GM23338 (cell line): ENCODE results near the gene AGER. TPM values are rescaled to one million over a fixed set of nuclear protein-coding genes. Genes with fewer than 3 reads are reported as not detected.

Experiments
- ATAC-seq: fragments of 200-7000 bp; cut with Tn5 transposase; 3 replicates; pipeline ENCODE4 v1.9.1; 2020
- DNase-seq: peaks from one replicate; pipeline ENCODE4 v3.0.0-alpha.2; 2015; ENCODE audit warnings: low spot score
- H2AFZ ChIP-seq: fragments of 200-600 bp; sonication (generic); 2 replicates; pipeline ENCODE4 v1.8.0; 2016; ENCODE audit warnings: antibody characterized with exemption, mild to moderate bottlenecking, moderate library complexity
- H3F3A ChIP-seq: fragments of 200-600 bp; sonication (generic); replicated peaks from 2 replicates; pipeline ENCODE4 v1.8.0; 2017; ENCODE audit warnings: antibody characterized with exemption, mixed run types, low read depth
- H3K27ac ChIP-seq: fragments of 200-600 bp; sonication (generic); 2 replicates; pipeline ENCODE4 v1.6.1; 2016; ENCODE audit warnings: low read depth
- H3K27me3 ChIP-seq: fragments of 200-600 bp; sonication (generic); 2 replicates; pipeline ENCODE4 v1.8.0; 2016; ENCODE audit warnings: mild to moderate bottlenecking, mixed run types, moderate library complexity; ENCODE audit not compliant: insufficient read depth
- H3K36me3 ChIP-seq: fragments of 200-600 bp; sonication (generic); 2 replicates; pipeline ENCODE4 v1.8.0; 2016; ENCODE audit warnings: mild to moderate bottlenecking; ENCODE audit not compliant: insufficient read depth
- H3K4me1 ChIP-seq: fragments of 200-600 bp; sonication (generic); 2 replicates; pipeline ENCODE4 v1.8.0; 2016; ENCODE audit warnings: mild to moderate bottlenecking, moderate library complexity; ENCODE audit not compliant: insufficient read depth
- H3K4me2 ChIP-seq: fragments of 200-600 bp; sonication (generic); 2 replicates; pipeline ENCODE4 v1.7.1; 2017; ENCODE audit warnings: mixed run types
- H3K4me3 ChIP-seq: fragments of 200-600 bp; sonication (generic); 2 replicates; pipeline ENCODE4 v1.6.1; 2016; ENCODE audit warnings: mixed run types
- H3K79me2 ChIP-seq: fragments of 200-600 bp; sonication (generic); replicated peaks from 2 replicates; pipeline ENCODE4 v1.8.0; 2017; ENCODE audit warnings: mild to moderate bottlenecking; ENCODE audit not compliant: insufficient read depth
- H3K9me2 ChIP-seq: fragments of 200-600 bp; sonication (generic); 2 replicates; pipeline ENCODE4 v1.8.0; 2017; ENCODE audit not compliant: insufficient read depth
- H4K20me1 ChIP-seq: fragments of 200-600 bp; sonication (generic); replicated peaks from 2 replicates; pipeline ENCODE4 v1.8.0; 2017; ENCODE audit warnings: mild to moderate bottlenecking; ENCODE audit not compliant: insufficient read depth
- H3K27ac Mint-ChIP-seq: 2 replicates; pipeline ENCODE4 v1.8.0; 2020; ENCODE audit warnings: inconsistent platforms, mild to moderate bottlenecking, moderate library complexity, mixed read lengths
- H3K27me3 Mint-ChIP-seq: 3 replicates; pipeline ENCODE4 v1.8.0; 2022; ENCODE audit warnings: low read depth, mild to moderate bottlenecking, moderate library complexity, mixed read lengths, inconsistent platforms; ENCODE audit not compliant: insufficient read depth, poor library complexity
- H3K36me3 Mint-ChIP-seq: 3 replicates; pipeline ENCODE4 v1.8.0; 2021; ENCODE audit warnings: low read depth, mild to moderate bottlenecking, inconsistent platforms, moderate library complexity, mixed read lengths
- H3K4me1 Mint-ChIP-seq: 3 replicates; pipeline ENCODE4 v1.8.0; 2020; ENCODE audit warnings: mild to moderate bottlenecking, inconsistent platforms, mixed read lengths
- H3K4me3 Mint-ChIP-seq: 3 replicates; pipeline ENCODE4 v1.8.0; 2021; ENCODE audit warnings: moderate library complexity, mild to moderate bottlenecking, inconsistent platforms, mixed read lengths
- H3K9me3 Mint-ChIP-seq: 3 replicates; pipeline ENCODE4 v1.8.0; 2020; ENCODE audit warnings: moderate library complexity, mild to moderate bottlenecking, inconsistent platforms, mixed read lengths
- CREB1 ChIP-seq: fragments of 250-450 bp; sonication (Bioruptor Pico); IDR thresholded peaks from 2 replicates; pipeline ENCODE4 v1.5.0; 2020; ENCODE audit warnings: low read depth, mild to moderate bottlenecking, moderate library complexity
- POLR2AphosphoS5 ChIP-seq: IDR thresholded peaks from 2 replicates; pipeline ENCODE4 v1.6.1; 2016; ENCODE audit warnings: antibody characterized with exemption, low read depth
- STAT1 ChIP-seq: IDR thresholded peaks from one replicate; pipeline ENCODE4 v1.6.1; 2016; ENCODE audit warnings: antibody characterized with exemption; ENCODE audit not compliant: unreplicated experiment
- polyA plus RNA-seq: library from polyadenylated mRNA; unstranded; fragments of >200 nt; fragmentation: Nextera tagmentation; extraction: Ambion mirVana; gene quantifications from 2 replicates; pipeline ENCODE4 v1.2.1, GENCODE V29; 2016
- total RNA-seq: library from RNA; depleted of rRNA; stranded (reverse); fragments of >200 nt; shearing (Covaris generic); gene quantifications from 2 replicates; pipeline ENCODE4 v1.2.3, GENCODE V29; 2014
- TF ChIP-seq, protein P1 (sequence below), 2 experiments: fragments of 200-600 bp in 1 of 2; sonication (generic) in 1 of 2; conservative IDR thresholded peaks; 2 replicates each; pipeline versions ENCODE4 v1.5.1 to v1.6.1; 2016 to 2017; ENCODE audit warnings: antibody characterized with exemption in 2 of 2, low read depth in 2 of 2, mild to moderate bottlenecking in 2 of 2, moderate library complexity in 1 of 2
- TF ChIP-seq, protein P2 (sequence below): IDR thresholded peaks from 2 replicates; pipeline ENCODE4 v1.6.1; 2016; ENCODE audit warnings: antibody characterized with exemption

Gene AGER
- total and polyA plus RNA-seq, 2 experiments from 2014 or later, result 2.3 to 3.4 TPM

- Histone ChIP-seq H3K4me3 (peak overlapping the region; percentile 99), H3K27ac (peak overlapping the region; percentile 100; the same call in 1 of the 2 replicates), H3K36me3 (no peaks in the 10 kb centered on the region), H3K4me2 (peak overlapping the region; percentile 100), H2AFZ (peak overlapping the region; percentile 86), H4K20me1 (no peaks in the 10 kb centered on the region), H3F3A (peaks cover 17% of the 10 kb centered on the region), H3K9me2 (no peaks in the 10 kb centered on the region), H3K27me3 (no peaks in the 10 kb centered on the region), H3K4me1 (peaks cover 41% of the 10 kb centered on the region), H3K79me2 (no peaks in the 10 kb centered on the region)
- DNase-seq, result peak; percentile 67
- peaks cover 13% of the 10 kb centered on the region for H3K27me3 Mint-ChIP-seq
- TF ChIP-seq, protein P1, sequence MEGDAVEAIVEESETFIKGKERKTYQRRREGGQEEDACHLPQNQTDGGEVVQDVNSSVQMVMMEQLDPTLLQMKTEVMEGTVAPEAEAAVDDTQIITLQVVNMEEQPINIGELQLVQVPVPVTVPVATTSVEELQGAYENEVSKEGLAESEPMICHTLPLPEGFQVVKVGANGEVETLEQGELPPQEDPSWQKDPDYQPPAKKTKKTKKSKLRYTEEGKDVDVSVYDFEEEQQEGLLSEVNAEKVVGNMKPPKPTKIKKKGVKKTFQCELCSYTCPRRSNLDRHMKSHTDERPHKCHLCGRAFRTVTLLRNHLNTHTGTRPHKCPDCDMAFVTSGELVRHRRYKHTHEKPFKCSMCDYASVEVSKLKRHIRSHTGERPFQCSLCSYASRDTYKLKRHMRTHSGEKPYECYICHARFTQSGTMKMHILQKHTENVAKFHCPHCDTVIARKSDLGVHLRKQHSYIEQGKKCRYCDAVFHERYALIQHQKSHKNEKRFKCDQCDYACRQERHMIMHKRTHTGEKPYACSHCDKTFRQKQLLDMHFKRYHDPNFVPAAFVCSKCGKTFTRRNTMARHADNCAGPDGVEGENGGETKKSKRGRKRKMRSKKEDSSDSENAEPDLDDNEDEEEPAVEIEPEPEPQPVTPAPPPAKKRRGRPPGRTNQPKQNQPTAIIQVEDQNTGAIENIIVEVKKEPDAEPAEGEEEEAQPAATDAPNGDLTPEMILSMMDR (conservative IDR thresholded peaks at IDR 0.05; ENCODE audit: low read depth in 2 of 2), result peak; percentile 16 to 28; a peak in 1 of 4 replicates
- no peak for TF ChIP-seq CREB1 (CRISPR knock-in tag)
- no peaks in the 10 kb centered on the region for H3K36me3 Mint-ChIP-seq
- H3K9me3 Mint-ChIP-seq, result no peaks in the 10 kb centered on the region; the same call in 2 of the 3 replicates
- H3K4me1 Mint-ChIP-seq, result peaks cover 42% of the 10 kb centered on the region
- H3K27ac Mint-ChIP-seq, result peak overlapping the region; percentile 100
- peak; percentile 0; the same call in 2 of the 3 replicates for ATAC-seq
- peak overlapping the region; percentile 95 for H3K4me3 Mint-ChIP-seq
These were observed 12.9 kb upstream of the AGER start for GRCh38 chr6:32196682-32197616.

DNA sequence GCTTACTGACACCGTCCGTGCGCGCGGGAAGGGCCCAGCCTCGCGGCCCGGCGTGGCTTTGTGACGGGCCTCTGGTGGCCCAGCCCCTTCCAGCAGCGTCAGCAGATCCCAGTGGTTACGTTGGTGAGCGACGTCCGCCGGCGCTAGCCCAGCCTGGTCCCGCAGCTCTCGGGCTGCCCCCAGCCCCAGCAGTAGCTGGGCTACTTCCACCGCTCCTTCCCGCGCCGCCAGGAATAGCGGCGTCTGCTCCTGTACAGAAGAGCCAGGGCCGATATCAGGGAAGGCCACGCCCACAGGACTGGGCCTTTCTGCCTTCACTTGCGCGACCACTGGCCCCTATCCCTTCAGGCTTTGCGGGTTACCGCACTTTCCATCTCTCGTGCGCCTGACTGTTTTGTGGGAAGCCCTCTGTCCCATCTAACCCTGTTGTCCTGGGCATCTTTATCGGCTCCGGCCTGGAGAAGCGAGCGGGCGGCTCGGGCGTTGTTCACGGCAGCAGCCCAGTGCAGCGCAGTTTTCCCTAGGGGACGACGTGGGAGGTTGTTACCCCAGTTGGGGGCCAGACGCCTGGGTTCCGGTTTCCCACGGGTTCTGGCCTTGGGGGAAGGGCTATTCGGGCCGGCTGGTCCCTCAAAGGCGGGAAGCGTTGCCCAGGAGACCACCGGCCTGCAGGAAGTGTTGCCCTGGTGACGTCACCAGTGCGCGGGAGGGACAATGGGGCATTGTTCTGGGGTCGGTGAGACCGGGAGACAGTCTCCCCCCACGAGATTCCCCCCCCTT, 12.0 kb upstream of the AGER start:
- Mint-ChIP-seq H3K9me3 (no peaks in the 10 kb centered on the region; the same call in 2 of the 3 replicates), H3K27ac (peak overlapping the region; percentile 100), H3K4me1 (peaks cover 51% of the 10 kb centered on the region), H3K27me3 (peaks cover 13% of the 10 kb centered on the region), H3K4me3 (peak overlapping the region; percentile 95), H3K36me3 (no peaks in the 10 kb centered on the region)
- Histone ChIP-seq H3K9me2 (no peaks in the 10 kb centered on the region), H3K27ac (peak overlapping the region; percentile 100), H3K4me1 (peaks cover 48% of the 10 kb centered on the region), H4K20me1 (no peaks in the 10 kb centered on the region), H3K4me3 (peak overlapping the region; percentile 99), H3K36me3 (no peaks in the 10 kb centered on the region), H3K4me2 (peak overlapping the region; percentile 100), H2AFZ (peak overlapping the region; percentile 86; the same call in 1 of the 2 replicates), H3K27me3 (no peaks in the 10 kb centered on the region), H3F3A (peaks cover 18% of the 10 kb centered on the region), H3K79me2 (no peaks in the 10 kb centered on the region)
- DNase-seq, result peak; percentile 97
- TF ChIP-seq, protein P2, sequence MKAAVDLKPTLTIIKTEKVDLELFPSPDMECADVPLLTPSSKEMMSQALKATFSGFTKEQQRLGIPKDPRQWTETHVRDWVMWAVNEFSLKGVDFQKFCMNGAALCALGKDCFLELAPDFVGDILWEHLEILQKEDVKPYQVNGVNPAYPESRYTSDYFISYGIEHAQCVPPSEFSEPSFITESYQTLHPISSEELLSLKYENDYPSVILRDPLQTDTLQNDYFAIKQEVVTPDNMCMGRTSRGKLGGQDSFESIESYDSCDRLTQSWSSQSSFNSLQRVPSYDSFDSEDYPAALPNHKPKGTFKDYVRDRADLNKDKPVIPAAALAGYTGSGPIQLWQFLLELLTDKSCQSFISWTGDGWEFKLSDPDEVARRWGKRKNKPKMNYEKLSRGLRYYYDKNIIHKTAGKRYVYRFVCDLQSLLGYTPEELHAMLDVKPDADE, result 0 out of 2 replicates have a peak, but pooled peaks have one; percentile 45
- peak; percentile 53 for TF ChIP-seq POLR2AphosphoS5
- TF ChIP-seq CREB1 (CRISPR knock-in tag), result peak; percentile 98
- no peak for TF ChIP-seq STAT1
- peak; percentile 74 for ATAC-seq
